CD14-positive monocyte (primary cell): ENCODE measurements around the gene NR1D1. TPM values are rescaled to one million over a fixed set of nuclear protein-coding genes. Genes with fewer than 3 reads are reported as not detected.

Experiments used
- DNase-seq, 3 donors: peaks; one replicate each; pipeline ENCODE4 v3.0.0-alpha.2; 2011 to 2022
- H2AFZ ChIP-seq: 2 replicates; pipeline ENCODE4 v1.6.0; 2012; ENCODE audit warnings: mild to moderate bottlenecking, low read depth, low read length, inconsistent platforms; ENCODE audit not compliant: insufficient read depth, poor library complexity, severe bottlenecking
- H3K27ac ChIP-seq, 2 donors: 1 replicate in 1 of 2; 2 replicates in 1 of 2; pipeline ENCODE4 v1.5.1; 2012 to 2013; ENCODE audit warnings: low read length in 2 of 2, control low read depth in 1 of 2, inconsistent platforms in 1 of 2, low read depth in 1 of 2, mild to moderate bottlenecking in 1 of 2
- H3K27me3 ChIP-seq, 2 donors: one replicate each; pipeline versions ENCODE4 v1.6.0 to v1.6.1; 2011 to 2013; ENCODE audit warnings: low read length in 2 of 2; ENCODE audit not compliant: control insufficient read depth in 2 of 2, insufficient read depth in 2 of 2
- H3K36me3 ChIP-seq, 2 donors: replicated peaks in 1 of 2; 1 replicate in 1 of 2; 2 replicates in 1 of 2; pipeline versions ENCODE4 v1.5.1 to v1.6.1; 2012 to 2013; ENCODE audit warnings: low read length in 2 of 2, control low read depth in 1 of 2, inconsistent platforms in 1 of 2, mild to moderate bottlenecking in 1 of 2; ENCODE audit not compliant: insufficient read depth in 2 of 2, control insufficient read depth in 1 of 2
- H3K4me1 ChIP-seq, 2 donors: 1 replicate in 1 of 2; 2 replicates in 1 of 2; pipeline versions ENCODE4 v1.5.1 to v1.6.1; 2012 to 2013; ENCODE audit warnings: low read length in 2 of 2, control low read depth in 1 of 2, inconsistent platforms in 1 of 2, mild to moderate bottlenecking in 1 of 2, moderate library complexity in 1 of 2; ENCODE audit not compliant: insufficient read depth in 2 of 2, control insufficient read depth in 1 of 2
- H3K4me2 ChIP-seq: replicated peaks from 2 replicates; pipeline ENCODE3; 2012; ENCODE audit warnings: low read length, moderate library complexity, mild to moderate bottlenecking; ENCODE audit not compliant: poor library complexity, severe bottlenecking; ENCODE audit errors: extremely low read depth
- H3K4me3 ChIP-seq, 3 experiments: fragments of 200-600 bp in 1 of 3; sonication (generic) in 1 of 3; replicated peaks in 1 of 3; 1 replicate in 2 of 3; 2 replicates in 1 of 3; pipeline ENCODE4 v1.5.1; 2011 to 2013; ENCODE audit warnings: low read length in 3 of 3, mild to moderate bottlenecking in 3 of 3, control low read depth in 2 of 3, low read depth in 2 of 3, inconsistent platforms in 1 of 3, moderate library complexity in 1 of 3
- H3K79me2 ChIP-seq: 2 replicates; pipeline ENCODE4 v1.6.0; 2012; ENCODE audit warnings: mild to moderate bottlenecking, control low read depth, inconsistent platforms, low read length, moderate library complexity; ENCODE audit not compliant: insufficient read depth
- H3K9ac ChIP-seq: 2 replicates; pipeline ENCODE4 v1.6.0; 2017; ENCODE audit warnings: low read length, mild to moderate bottlenecking; ENCODE audit not compliant: insufficient read depth, poor library complexity, severe bottlenecking
- H3K9me3 ChIP-seq, 2 donors: replicated peaks in 1 of 2; 1 replicate in 1 of 2; 2 replicates in 1 of 2; pipeline versions ENCODE4 v1.5.1 to v1.6.1; 2012 to 2013; ENCODE audit warnings: low read length in 2 of 2, control low read depth in 1 of 2; ENCODE audit not compliant: control insufficient read depth in 1 of 2, insufficient read depth in 1 of 2
- H4K20me1 ChIP-seq: 2 replicates; pipeline ENCODE4 v1.6.0; 2012; ENCODE audit warnings: mild to moderate bottlenecking, low read length, control low read depth, moderate library complexity; ENCODE audit not compliant: insufficient read depth
- H3K27ac Mint-ChIP-seq, 7 donors: one replicate each; pipeline ENCODE4 v1.8.0; 2020; ENCODE audit warnings: mild to moderate bottlenecking in 7 of 7, mixed read lengths in 7 of 7, moderate library complexity in 6 of 7, inconsistent platforms in 2 of 7
- H3K27me3 Mint-ChIP-seq, 3 donors: one replicate each; pipeline ENCODE4 v1.8.0; 2021 to 2022; ENCODE audit warnings: low read depth in 3 of 3, mild to moderate bottlenecking in 3 of 3, mixed read lengths in 3 of 3, moderate library complexity in 3 of 3, inconsistent platforms in 1 of 3
- H3K36me3 Mint-ChIP-seq, 2 donors: one replicate each; pipeline ENCODE4 v1.8.0; 2020; ENCODE audit warnings: mixed read lengths in 2 of 2, inconsistent platforms in 1 of 2, mild to moderate bottlenecking in 1 of 2
- H3K4me1 Mint-ChIP-seq: one replicate; pipeline ENCODE4 v1.8.0; 2020; ENCODE audit warnings: mild to moderate bottlenecking, mixed read lengths
- H3K4me3 Mint-ChIP-seq, 2 donors: one replicate each; pipeline ENCODE4 v1.8.0; 2020; ENCODE audit warnings: mild to moderate bottlenecking in 2 of 2, mixed read lengths in 2 of 2, moderate library complexity in 1 of 2
- H3K9me3 Mint-ChIP-seq, 7 donors: one replicate each; pipeline ENCODE4 v1.8.0; 2020 to 2022; ENCODE audit warnings: mixed read lengths in 7 of 7, mild to moderate bottlenecking in 6 of 7, moderate library complexity in 6 of 7, inconsistent platforms in 2 of 7
- CTCF ChIP-seq: fragments of 200-600 bp; IDR thresholded peaks from one replicate; pipeline ENCODE4 v1.8.0; 2022; ENCODE audit warnings: antibody characterized with exemption, mild to moderate bottlenecking
- WGBS: methylation state at CpG from one replicate; pipeline ENCODE4 v1.1.5; 2013; ENCODE audit warnings: missing lambda C conversion rate; ENCODE audit not compliant: insufficient coverage; 5-methylcytosine and 5-hydroxymethylcytosine counted together
- intact Hi-C, 2 donors: fragments of 100-400 bp; cut with micrococcal nuclease; formaldehyde crosslinking; loops; one replicate each; pipeline versions ENCODE4 v1.15.0 to v1.15.1; 2023
- polyA plus RNA-seq, 3 donors: library from polyadenylated mRNA; depleted of rRNA in 1 of 3; unstranded in 2 of 3; stranded (reverse) in 1 of 3; fragments of 300-500 nt in 2 of 3; fragments of >200 nt in 1 of 3; fragmentation: Illumina TruSeq in 2 of 3; gene quantifications; 1 replicate in 2 of 3; 2 replicates in 1 of 3; pipeline ENCODE4 v1.2.3, GENCODE V29; 2012 to 2021

Gene NR1D1
- polyA plus RNA-seq, 3 donors = 0.28 to 4.9 (median 0.31) TPM

DNA sequence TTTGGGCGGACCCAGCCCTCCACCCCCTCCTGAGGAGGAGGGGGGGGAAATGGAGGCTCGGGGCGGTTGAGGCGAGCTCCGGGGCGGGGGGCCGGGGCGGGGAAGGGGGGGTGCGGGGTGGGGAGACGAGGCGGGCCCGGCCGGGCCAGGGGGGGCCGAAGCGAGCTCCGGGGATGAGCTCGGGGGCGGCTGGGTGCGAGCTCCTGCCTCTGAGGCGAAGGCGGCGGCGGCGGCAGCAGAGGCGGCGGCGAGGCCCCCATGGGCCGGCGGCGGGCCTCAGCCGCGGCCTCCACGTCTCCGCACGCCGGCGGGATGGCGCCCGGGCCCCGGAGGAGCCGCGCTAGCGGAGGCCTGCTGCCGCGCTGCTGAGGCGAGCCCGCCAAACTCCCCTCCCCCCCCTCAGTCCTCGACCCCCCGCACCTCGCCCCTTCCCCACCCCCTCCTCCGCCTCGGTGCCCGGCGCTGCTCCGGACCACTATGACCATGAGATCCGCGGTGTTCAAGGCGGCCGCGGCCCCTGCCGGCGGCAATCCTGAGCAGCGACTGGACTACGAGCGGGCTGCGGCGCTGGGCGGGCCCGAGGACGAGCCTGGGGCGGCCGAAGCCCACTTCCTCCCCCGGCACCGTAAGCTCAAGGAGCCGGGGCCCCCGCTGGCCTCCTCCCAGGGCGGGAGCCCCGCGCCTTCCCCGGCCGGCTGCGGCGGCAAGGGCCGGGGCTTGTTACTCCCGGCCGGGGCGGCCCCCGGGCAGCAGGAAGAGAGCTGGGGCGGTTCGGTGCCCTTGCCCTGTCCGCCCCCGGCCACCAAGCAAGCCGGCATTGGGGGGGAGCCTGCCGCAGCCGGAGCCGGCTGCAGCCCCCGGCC, 22.0 kb upstream of the NR1D1 start:
- Histone ChIP-seq H3K4me3 (peak overlapping the region; percentile 72 to 98 (median 98)), H2AFZ (peak overlapping the region; percentile 87), H3K9me3 (no peaks in the 10 kb centered on the region), H3K4me2 (peak overlapping the region; percentile 98), H3K36me3 (peaks cover 14 to 19% of the 10 kb centered on the region in 2 donors), H3K79me2 (peaks cover 73% of the 10 kb centered on the region), H3K27ac (peak overlapping the region; percentile 78 to 80), H3K27me3 (no peaks in the 10 kb centered on the region), H4K20me1 (peaks cover 34% of the 10 kb centered on the region), H3K9ac (peak overlapping the region; percentile 92), H3K4me1 (peaks cover 30 to 49% of the 10 kb centered on the region in 2 donors)
- TF ChIP-seq CTCF = no peak
- Mint-ChIP-seq H3K36me3 (peaks cover 14 to 20% of the 10 kb centered on the region in 2 donors), H3K27ac (peak overlapping the region in 2 of 7 donors; percentile 30 to 60), H3K9me3 (no peaks in the 10 kb centered on the region), H3K4me1 (peaks cover 46% of the 10 kb centered on the region), H3K27me3 (peaks cover 0 to 2% (median 0%) of the 10 kb centered on the region in 3 donors), H3K4me3 (peak overlapping the region; percentile 51 to 55)
- DNase-seq = peak in 2 of 3 donors; percentile 38 to 42
- intact Hi-C loops = loop anchor here in 1 of 2 donors (5.0 kb wide), 1 partner anchor 35 kb away; no protein-coding TSS in a partner anchor
- WGBS = under 1% methylated on average over 65 of the region's 97 CpGs

GRCh38 chr17:40121181-40122135, 21.1 kb upstream of the NR1D1 start, which contains the start of gene MSL1:
MSL1 (plus strand) TSS chr17:40121971; CDS start chr17:40122613, 642 bp downstream.
- peaks cover 46% of the 10 kb centered on the region for H3K4me1 Mint-ChIP-seq

More at GRCh38 chr17:40121181-40122135, 21.1 kb upstream of the NR1D1 start, which contains the start of gene MSL1:
- H3K27ac Mint-ChIP-seq = peak within 1 kb of the TSS; percentile 10 to 87 (median 75)
- H3K4me3 Mint-ChIP-seq = peak within 1 kb of the TSS; percentile 79 to 88
- TF ChIP-seq CTCF = no peak
- Histone ChIP-seq H2AFZ (peak within 1 kb of the TSS; percentile 87), H3K9me3 (no peaks in the 10 kb centered on the region), H3K79me2 (peaks cover 64% of the 10 kb centered on the region), H3K4me1 (peaks cover 30 to 49% of the 10 kb centered on the region in 2 donors), H3K27me3 (no peaks in the 10 kb centered on the region), H3K4me3 (peak within 1 kb of the TSS; percentile 72 to 98 (median 98)), H3K4me2 (peak within 1 kb of the TSS; percentile 98), H3K36me3 (peaks cover 5 to 9% of the 10 kb centered on the region in 2 donors), H3K27ac (peak within 1 kb of the TSS; percentile 78 to 80), H3K9ac (peak within 1 kb of the TSS; percentile 92), H4K20me1 (peaks cover 34% of the 10 kb centered on the region)
- peaks cover 0 to 2% (median 0%) of the 10 kb centered on the region in 3 donors for H3K27me3 Mint-ChIP-seq
- WGBS = 0% methylated on average over 37 of the region's 82 CpGs
- intact Hi-C loops = loop anchor here in 1 of 2 donors (5.0 kb wide), 1 partner anchor 36 kb away; no protein-coding TSS in a partner anchor
- no peaks in the 10 kb centered on the region for H3K9me3 Mint-ChIP-seq
- peak in 2 of 3 donors; percentile 70 to 75 for DNase-seq
- H3K36me3 Mint-ChIP-seq = peaks cover 7 to 11% of the 10 kb centered on the region in 2 donors
